Measurements from ENCODE around the gene DNAH6.

Gene DNAH6

GRCh38 chr2:84631985-84632384 lies 115.7 kb downstream of the DNAH6 start:
- no peak for DNase-seq

- DNase-seq: no peak
These were observed 120.0 kb downstream of the DNAH6 start for GRCh38 chr2:84636080-84636971.

- no peak for DNase-seq
These were observed 123.5 kb downstream of the DNAH6 start for GRCh38 chr2:84639751-84640150.

GRCh38 chr2:84640411-84640810 lies 124.1 kb downstream of the DNAH6 start:
- DNase-seq: no peak

- no peak for DNase-seq
These were observed 124.7 kb downstream of the DNAH6 start for GRCh38 chr2:84641021-84641420.

- no peak for DNase-seq
These were observed 127.7 kb downstream of the DNAH6 start for GRCh38 chr2:84643991-84644390.

GRCh38 chr2:84646514-84646913 lies 130.2 kb downstream of the DNAH6 start:
- DNase-seq: no peak

- no peak for DNase-seq
These were observed 131.0 kb downstream of the DNAH6 start for GRCh38 chr2:84647267-84647666.

- no peak for DNase-seq
These were observed 132.8 kb downstream of the DNAH6 start for GRCh38 chr2:84649058-84649457.

- no peak for DNase-seq
These were observed 133.3 kb downstream of the DNAH6 start for GRCh38 chr2:84649487-84650142.

GRCh38 chr2:84652431-84652830 lies 136.1 kb downstream of the DNAH6 start:
- no peak for DNase-seq

GRCh38 chr2:84653302-84653701 lies 137.0 kb downstream of the DNAH6 start:
- DNase-seq: no peak

GRCh38 chr2:84654414-84654813 lies 138.1 kb downstream of the DNAH6 start:
- DNase-seq: no peak

GRCh38 chr2:84669122-84669521 lies 152.8 kb downstream of the DNAH6 start:
- no peak for DNase-seq

- DNase-seq: no peak
These were observed 157.8 kb downstream of the DNAH6 start for GRCh38 chr2:84674099-84674498.

GRCh38 chr2:84674586-84674985 lies 158.3 kb downstream of the DNAH6 start:
- DNase-seq: no peak

- DNase-seq: no peak
These were observed 160.0 kb downstream of the DNAH6 start for GRCh38 chr2:84676295-84676694.

- no peak for DNase-seq
These were observed 161.9 kb downstream of the DNAH6 start for GRCh38 chr2:84678214-84678613.

- no peak for DNase-seq
These were observed 170.6 kb downstream of the DNAH6 start for GRCh38 chr2:84686783-84687476.

- DNase-seq: no peak
These were observed 171.3 kb downstream of the DNAH6 start for GRCh38 chr2:84687498-84688149.

GRCh38 chr2:84690225-84690624 lies 173.9 kb downstream of the DNAH6 start:
- no peak for DNase-seq

GRCh38 chr2:84694088-84694622 lies 177.9 kb downstream of the DNAH6 start:
- DNase-seq: no peak

GRCh38 chr2:84697895-84698294 lies 181.6 kb downstream of the DNAH6 start:
- no peak for DNase-seq
